A549 (cell line): ENCODE data around the gene CADM4. TPM values are rescaled to one million over a fixed set of nuclear protein-coding genes. Genes with fewer than 3 reads are reported as not detected.

Experiments
- ATAC-seq, 2 experiments: fragments of 200-7000 bp in 1 of 2; fragments of >200 bp in 1 of 2; cut with Nextera tagmentation in 1 of 2; cut with Tn5 transposase in 1 of 2; 3 replicates each; pipeline versions ENCODE4 v1.8.0 to v1.9.1; 2018 to 2020; ENCODE audit warnings: mild to moderate bottlenecking in 1 of 2, moderate library complexity in 1 of 2
- CTCF ChIA-PET: fragments of 300-600 bp; sonication (Branson Sonifier 250); formaldehyde crosslinking; extraction: SDS; loops from one replicate; lab custom pipeline; 2021; ENCODE audit warnings: antibody characterized with exemption, inconsistent platforms; lab: Yijun Ruan, JAX
- POLR2A ChIA-PET: fragments of 350-600 bp; formaldehyde crosslinking; extraction: SDS; loops from one replicate; lab custom pipeline; 2021; ENCODE audit warnings: antibody characterized with exemption, inconsistent platforms; lab: Yijun Ruan, JAX
- DNase-seq, 2 experiments: peaks; one replicate each; pipeline versions ENCODE4 v3.0.0 to v3.0.0-alpha.2; 2011 to 2016; ENCODE audit warnings: low read depth in 1 of 2, low spot score in 1 of 2
- FAIRE-seq: peaks from 2 replicates; lab custom pipeline; 2011; peaks lifted over from hg19 to GRCh38; lab: Jason Lieb, UNC
- H3K27ac ChIP-seq, 2 experiments: fragments of >200 bp; sonication (Bioruptor Twin); formaldehyde crosslinking; 3 replicates each; pipeline ENCODE4 v1.5.1; 2016 to 2017
- H3K4me1 ChIP-seq: fragments of >200 bp; sonication (Bioruptor Twin); formaldehyde crosslinking; 3 replicates; pipeline ENCODE4 v1.6.1; 2016
- H3K4me2 ChIP-seq: fragments of >200 bp; sonication (Bioruptor Twin); formaldehyde crosslinking; 3 replicates; pipeline ENCODE4 v1.6.1; 2016
- H3K4me3 ChIP-seq: fragments of >200 bp; sonication (Bioruptor Twin); formaldehyde crosslinking; 3 replicates; pipeline ENCODE4 v1.5.1; 2016
- H3K9me3 ChIP-seq: fragments of >200 bp; sonication (Bioruptor Twin); formaldehyde crosslinking; 3 replicates; pipeline ENCODE4 v1.6.1; 2016
- ATOH8 ChIP-seq: fragments of 250-450 bp; sonication (Bioruptor Pico); IDR thresholded peaks from 2 replicates; pipeline ENCODE4 v1.5.0; 2020; ENCODE audit warnings: low read depth, mild to moderate bottlenecking, moderate library complexity
- CBX2 ChIP-seq: fragments of 200-600 bp; sonication (generic); IDR thresholded peaks from 2 replicates; pipeline ENCODE4 v1.6.1; 2016; ENCODE audit warnings: low read depth, mild to moderate bottlenecking, borderline replicate concordance
- CBX8 ChIP-seq: fragments of 200-600 bp; sonication (generic); IDR thresholded peaks from 2 replicates; pipeline ENCODE4 v1.6.1; 2016
- CTCF ChIP-seq: fragments of >200 bp; sonication (Bioruptor Twin); formaldehyde crosslinking; IDR thresholded peaks from 3 replicates; pipeline ENCODE4 v1.5.1; 2016
- ELK1 ChIP-seq: fragments of 150-350 bp; IDR thresholded peaks from 2 replicates; pipeline ENCODE4 v1.6.1; 2014; ENCODE audit warnings: low read depth, mild to moderate bottlenecking, low read length
- EP300 ChIP-seq, 2 experiments: fragments of >200 bp; sonication (Bioruptor Twin); formaldehyde crosslinking; IDR thresholded peaks; 2 replicates in 1 of 2; 3 replicates in 1 of 2; pipeline ENCODE4 v1.6.1; 2016 to 2017
- GATA3 ChIP-seq: IDR thresholded peaks from 2 replicates; pipeline ENCODE4 v1.6.1; 2012; ENCODE audit warnings: borderline replicate concordance
- HDAC2 ChIP-seq: fragments of 200-600 bp; sonication (generic); IDR thresholded peaks from 2 replicates; pipeline ENCODE4 v1.6.1; 2016
- HES2 ChIP-seq: fragments of >200 bp; sonication (Bioruptor Twin); formaldehyde crosslinking; IDR thresholded peaks from 2 replicates; pipeline ENCODE4 v1.6.1; 2016
- HOXA7 ChIP-seq: fragments of 250-450 bp; sonication (Bioruptor Pico); IDR thresholded peaks from 2 replicates; pipeline ENCODE4 v1.5.0; 2020; ENCODE audit warnings: mild to moderate bottlenecking, moderate library complexity
- JUNB ChIP-seq: fragments of >200 bp; sonication (Bioruptor Twin); formaldehyde crosslinking; IDR thresholded peaks from 2 replicates; pipeline ENCODE4 v1.6.1; 2016
- KDM5A ChIP-seq: fragments of 200-600 bp; sonication (generic); IDR thresholded peaks from 2 replicates; pipeline ENCODE4 v1.6.1; 2016; ENCODE audit warnings: antibody characterized with exemption, mild to moderate bottlenecking
- MAFK ChIP-seq: fragments of 450-650 bp; IDR thresholded peaks from 2 replicates; pipeline ENCODE4 v1.6.1; 2014; ENCODE audit not compliant: partially characterized antibody
- MAX ChIP-seq: IDR thresholded peaks from 2 replicates; pipeline ENCODE4 v1.6.1; 2012
- MYC ChIP-seq: IDR thresholded peaks from 2 replicates; pipeline ENCODE4 v1.6.1; 2012; ENCODE audit warnings: mild to moderate bottlenecking, inconsistent platforms, low read length, improper control_type of control experiment, borderline replicate concordance
- NPAS2 ChIP-seq: fragments of 250-450 bp; sonication (Bioruptor Pico); IDR thresholded peaks from 2 replicates; pipeline ENCODE4 v1.8.0; 2022; ENCODE audit warnings: mild to moderate bottlenecking, moderate library complexity, borderline replicate concordance
- PHF8 ChIP-seq: fragments of 200-600 bp; sonication (generic); IDR thresholded peaks from 2 replicates; pipeline ENCODE4 v1.6.1; 2016; ENCODE audit warnings: low read depth, mild to moderate bottlenecking, antibody characterized with exemption, moderate library complexity, borderline replicate concordance
- POLR2A ChIP-seq: IDR thresholded peaks from 2 replicates; pipeline ENCODE4 v1.6.1; 2012; ENCODE audit warnings: mild to moderate bottlenecking, low read length
- POLR2AphosphoS2 ChIP-seq: conservative IDR thresholded peaks from 2 replicates; pipeline ENCODE4 v1.6.1; 2012; ENCODE audit warnings: low read length, improper control_type of control experiment, inconsistent platforms
- RAD21 ChIP-seq, 2 experiments: fragments of >200 bp in 1 of 2; sonication (Bioruptor Twin) in 1 of 2; formaldehyde crosslinking in 1 of 2; IDR thresholded peaks in 1 of 2; conservative IDR thresholded peaks in 1 of 2; 2 replicates in 1 of 2; 3 replicates in 1 of 2; pipeline ENCODE4 v1.6.1; 2012 to 2018; ENCODE audit warnings: inconsistent platforms in 1 of 2
- RFX5 ChIP-seq: fragments of 450-650 bp; IDR thresholded peaks from 2 replicates; pipeline ENCODE4 v1.7.1; 2014; ENCODE audit warnings: antibody characterized with exemption, mild to moderate bottlenecking, moderate library complexity
- TP53 ChIP-seq: fragments of 250-450 bp; sonication (Bioruptor Pico); IDR thresholded peaks from 2 replicates; pipeline ENCODE4 v1.5.0; 2021; ENCODE audit warnings: mild to moderate bottlenecking, moderate library complexity
- USF2 ChIP-seq: fragments of 450-650 bp; IDR thresholded peaks from 2 replicates; pipeline ENCODE4 v1.6.1; 2014; ENCODE audit warnings: antibody characterized with exemption
- ZC3H11A ChIP-seq: fragments of 450-650 bp; IDR thresholded peaks from 2 replicates; pipeline ENCODE4 v1.6.1; 2014; ENCODE audit warnings: antibody characterized with exemption, mild to moderate bottlenecking
- WGBS: methylation state at CpG from one replicate; pipeline ENCODE4 v1.1.6; 2017; ENCODE audit errors: missing lambda C conversion rate; 5-methylcytosine and 5-hydroxymethylcytosine counted together
- polyA plus RNA-seq, 4 experiments: library from polyadenylated mRNA; depleted of rRNA in 3 of 4; stranded (reverse); fragments of >200 nt; fragmentation: RNase III in 1 of 4; extraction: RNeasy Plus Mini Kit Qiagen cat#74134 plus additional on column Dnase treatment in 1 of 4; gene quantifications; 2 replicates in 3 of 4; 3 replicates in 1 of 4; pipeline ENCODE4 v1.2.3, GENCODE V29; 2011 to 2017

The CADM4 gene
- polyA plus RNA-seq, 2 of the 4 experiments (the other 2 are of a cell fraction): 4.2 to 9.2 TPM

GRCh38 chr19:43592800-43593350, 46.8 kb downstream of the CADM4 start:
- FAIRE-seq (no peak), DNase-seq (no peak), ATAC-seq (no peak)
- no peak for TF ChIP-seq PHF8
- no peak for TF ChIP-seq JUNB
- no peak for TF ChIP-seq CBX8
- TF ChIP-seq ZC3H11A: no peak
- TF ChIP-seq ELK1: no peak
- H3K4me2 ChIP-seq: no peak overlapping the region
- WGBS: 98% methylated on average over 37 of the region's 37 CpGs
- CTCF ChIA-PET: interaction anchor here (3.0 to 4.6 kb wide), 3 partner anchors 18 to 58 kb away, joined by 21 to 51 read pairs (median 44); partner anchors contain the start of genes PINLYP, XRCC1 and ZNF575
- peaks cover 18% of the 10 kb centered on the region for H3K4me1 ChIP-seq
- H3K4me3 ChIP-seq: no peak overlapping the region
- H3K9me3 ChIP-seq: no peaks in the 10 kb centered on the region
- no peak overlapping the region for H3K27ac ChIP-seq
- POLR2A ChIA-PET: interaction anchor here (0.6 kb wide), 1 partner anchor 1183 kb away, joined by 4 read pairs; no protein-coding TSS in a partner anchor

GRCh38 chr19:43591904-43592772, 47.5 kb downstream of the CADM4 start:
- ATAC-seq (no peak), FAIRE-seq (no peak), DNase-seq (no peak)
- Histone ChIP-seq H3K9me3 (no peaks in the 10 kb centered on the region), H3K4me2 (no peak overlapping the region), H3K4me3 (no peak overlapping the region), H3K27ac (no peak overlapping the region), H3K4me1 (peaks cover 11% of the 10 kb centered on the region; the same call in 2 of the 3 replicates)
- WGBS: 98% methylated on average over 55 of the region's 63 CpGs
- TF ChIP-seq NPAS2 (no peak), HDAC2 (no peak)
- ChIA-PET POLR2A (no interaction called here), CTCF (no interaction called here)

GRCh38 chr19:43589678-43590077, 50.0 kb downstream of the CADM4 start:
- no peak for TF ChIP-seq CBX8
- no peak for TF ChIP-seq EP300 (IDR thresholded peaks at IDR 0.05)
- TF ChIP-seq RFX5: no peak
- TF ChIP-seq MAX: no peak
- no peak for TF ChIP-seq HES2
- TF ChIP-seq CBX2: no peak
- no peak for TF ChIP-seq MYC
- TF ChIP-seq KDM5A: no peak
- no peak for TF ChIP-seq RAD21 (conservative IDR thresholded peaks at IDR 0.05 in 1 of 2, IDR thresholded peaks at IDR 0.05 in 1 of 2)
- no peak for TF ChIP-seq POLR2AphosphoS2
- no peak for TF ChIP-seq CTCF
- TF ChIP-seq GATA3: no peak
- no peak for TF ChIP-seq USF2
- TF ChIP-seq HOXA7: no peak
- no peak for TF ChIP-seq ATOH8 (CRISPR knock-in tag)
- no peak for TF ChIP-seq POLR2A
- no peak for TF ChIP-seq TP53 (CRISPR knock-in tag)
- no peak for TF ChIP-seq MAFK
- FAIRE-seq: no peak
- ATAC-seq: no peak
- no peaks in the 10 kb centered on the region for H3K9me3 ChIP-seq
- ChIA-PET CTCF (interaction anchor here (1.7 kb wide), 1 partner anchor 35 kb away, joined by 5 read pairs; no protein-coding TSS in a partner anchor), POLR2A (no interaction called here)
- peaks cover 8% of the 10 kb centered on the region; the same call in 2 of the 3 replicates for H3K4me1 ChIP-seq
- H3K27ac ChIP-seq: no peak overlapping the region
- no peak overlapping the region for H3K4me2 ChIP-seq
- no peak overlapping the region for H3K4me3 ChIP-seq
- 89% methylated on average over 6 of the region's 6 CpGs for WGBS
- DNase-seq: no peak
